Colonic mucosa (tissue), 4 donors: Measurements from ENCODE around the gene IGFBP3. TPM values are rescaled to one million over a fixed set of nuclear protein-coding genes. Genes with fewer than 3 reads are reported as not detected.

Source experiments
- DNase-seq: peaks from one replicate; pipeline ENCODE4 v3.0.0-alpha.2; 2020
- H3K27ac ChIP-seq: fragments of 200-600 bp; one replicate; pipeline ENCODE4 v1.8.0; 2021
- H3K27me3 ChIP-seq: fragments of 200-600 bp; one replicate; pipeline ENCODE4 v1.8.0; 2021
- H3K36me3 ChIP-seq: fragments of 200-600 bp; one replicate; pipeline ENCODE4 v1.8.0; 2021
- H3K4me1 ChIP-seq: fragments of 200-600 bp; one replicate; pipeline ENCODE4 v1.8.0; 2021; ENCODE audit warnings: mild to moderate bottlenecking
- H3K4me3 ChIP-seq: fragments of 200-600 bp; one replicate; pipeline ENCODE4 v1.8.0; 2021
- H3K9ac ChIP-seq, 2 donors: one replicate each; pipeline ENCODE4 v1.7.0; 2013; ENCODE audit warnings: control low read depth in 2 of 2, low read depth in 2 of 2, low read length in 2 of 2
- H3K9me3 ChIP-seq: fragments of 200-600 bp; one replicate; pipeline ENCODE4 v1.8.0; 2021
- intact Hi-C: fragments of 100-400 bp; cut with DNase I; formaldehyde crosslinking; loops from one replicate; pipeline ENCODE4 v1.14.1; 2022
- total RNA-seq, 2 donors: library from RNA; stranded (reverse); fragmentation: NEBNext Ultra II Directional in 1 of 2; extraction: Animal tissue kit (Norgen Biotek cat#: 25700) in 1 of 2; gene quantifications; one replicate each; pipeline ENCODE4 v1.2.1, GENCODE V29; 2021
- TF ChIP-seq, protein P1 (sequence below): fragments of 200-600 bp; IDR thresholded peaks from one replicate; pipeline ENCODE4 v1.8.0; 2022; ENCODE audit warnings: antibody characterized with exemption, mild to moderate bottlenecking
- donor health status: healthy.
- donor health status: DM: no; HTN: no; CAD: no.
- donor health status: DM: no; HTN: no; CAD: no.

The IGFBP3 gene
- total RNA-seq, 2 donors from 2014 or later, result 23.2 to 36.9 TPM

DNA sequence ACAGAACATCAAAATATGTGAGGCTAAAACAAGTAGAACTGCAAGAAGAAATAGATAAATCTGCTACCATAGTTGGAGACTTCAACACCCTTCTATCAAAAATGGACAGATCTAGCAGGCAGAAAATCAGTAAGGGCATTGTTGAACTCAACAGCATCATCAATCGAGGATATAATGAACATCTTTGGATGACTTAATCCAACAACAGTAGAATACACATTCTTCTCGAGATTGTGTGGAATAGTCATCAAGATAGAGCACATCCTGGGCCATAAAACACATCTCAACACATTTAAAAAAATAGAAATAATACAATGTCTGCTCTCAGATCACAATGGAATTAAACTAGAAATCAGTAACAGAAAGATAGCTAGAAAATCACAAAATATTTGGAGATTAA, 22.9 kb downstream of the IGFBP3 start:
- TF ChIP-seq, protein P1, sequence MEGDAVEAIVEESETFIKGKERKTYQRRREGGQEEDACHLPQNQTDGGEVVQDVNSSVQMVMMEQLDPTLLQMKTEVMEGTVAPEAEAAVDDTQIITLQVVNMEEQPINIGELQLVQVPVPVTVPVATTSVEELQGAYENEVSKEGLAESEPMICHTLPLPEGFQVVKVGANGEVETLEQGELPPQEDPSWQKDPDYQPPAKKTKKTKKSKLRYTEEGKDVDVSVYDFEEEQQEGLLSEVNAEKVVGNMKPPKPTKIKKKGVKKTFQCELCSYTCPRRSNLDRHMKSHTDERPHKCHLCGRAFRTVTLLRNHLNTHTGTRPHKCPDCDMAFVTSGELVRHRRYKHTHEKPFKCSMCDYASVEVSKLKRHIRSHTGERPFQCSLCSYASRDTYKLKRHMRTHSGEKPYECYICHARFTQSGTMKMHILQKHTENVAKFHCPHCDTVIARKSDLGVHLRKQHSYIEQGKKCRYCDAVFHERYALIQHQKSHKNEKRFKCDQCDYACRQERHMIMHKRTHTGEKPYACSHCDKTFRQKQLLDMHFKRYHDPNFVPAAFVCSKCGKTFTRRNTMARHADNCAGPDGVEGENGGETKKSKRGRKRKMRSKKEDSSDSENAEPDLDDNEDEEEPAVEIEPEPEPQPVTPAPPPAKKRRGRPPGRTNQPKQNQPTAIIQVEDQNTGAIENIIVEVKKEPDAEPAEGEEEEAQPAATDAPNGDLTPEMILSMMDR, result no peak
- H3K4me3 ChIP-seq, result no peak overlapping the region
- H3K9ac ChIP-seq, result no peak overlapping the region
- no peaks in the 10 kb centered on the region for H3K9me3 ChIP-seq
- no peaks in the 10 kb centered on the region for H3K4me1 ChIP-seq
- H3K27me3 ChIP-seq, result no peaks in the 10 kb centered on the region
- H3K27ac ChIP-seq, result no peak overlapping the region
- H3K36me3 ChIP-seq, result no peaks in the 10 kb centered on the region
- intact Hi-C loops, result no loop called here
- DNase-seq, result no peak

DNA sequence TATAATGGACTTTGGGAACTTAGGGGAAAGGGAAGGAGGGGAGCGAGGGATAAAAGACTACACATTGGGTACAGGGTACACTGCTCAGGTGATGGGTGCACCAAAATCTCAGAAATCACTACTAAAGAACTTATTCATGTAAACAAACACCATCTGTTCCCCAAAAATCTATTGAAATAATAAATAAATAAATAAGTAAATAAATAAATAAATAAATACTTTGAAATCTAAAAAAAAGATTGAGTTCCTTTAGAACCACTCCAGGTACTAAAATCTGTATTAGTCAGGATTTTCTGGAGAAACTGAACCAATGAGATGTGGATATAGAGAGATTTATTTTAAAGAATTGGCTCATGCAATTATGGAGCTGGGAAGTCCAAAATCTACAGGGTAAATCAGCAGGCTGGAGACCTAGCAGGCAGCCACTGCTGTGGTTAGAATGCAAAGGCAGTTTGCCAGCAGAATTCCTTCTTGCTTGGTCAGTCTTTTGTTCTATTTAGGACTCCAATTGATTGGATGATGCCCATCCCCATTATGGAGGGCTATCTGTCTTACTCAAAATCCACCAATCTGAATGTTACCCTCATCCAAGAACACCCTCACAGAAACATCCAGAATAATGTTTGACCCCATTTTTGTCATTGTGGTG, 23.9 kb downstream of the IGFBP3 start:
- no peak overlapping the region for H3K27ac ChIP-seq
- no peak overlapping the region for H3K9ac ChIP-seq
- H3K4me3 ChIP-seq, result no peak overlapping the region
- no peaks in the 10 kb centered on the region for H3K4me1 ChIP-seq
- H3K27me3 ChIP-seq, result no peaks in the 10 kb centered on the region
- no peaks in the 10 kb centered on the region for H3K9me3 ChIP-seq
- DNase-seq, result no peak
- intact Hi-C loops, result no loop called here
- H3K36me3 ChIP-seq, result no peaks in the 10 kb centered on the region
- TF ChIP-seq, protein P1, result no peak

DNA sequence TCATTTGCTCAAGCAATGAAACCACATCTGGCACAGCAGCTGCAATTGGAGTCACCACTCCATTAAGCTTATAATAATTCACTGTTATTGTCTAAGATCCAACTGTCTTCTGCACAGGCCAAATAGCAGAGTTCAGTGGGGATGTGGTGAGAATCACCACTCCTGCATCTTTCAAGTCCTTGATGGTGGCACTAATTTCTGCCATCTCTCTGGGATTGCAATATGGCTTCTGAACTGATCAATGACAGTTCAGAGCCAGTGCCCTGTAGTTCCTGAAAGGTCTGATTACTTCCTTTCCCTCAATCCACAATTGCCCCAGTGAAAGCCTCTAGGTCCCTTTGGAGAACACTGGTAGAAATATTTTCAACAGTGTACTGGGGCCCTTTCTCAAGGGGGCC, 26.4 kb downstream of the IGFBP3 start:
- no peaks in the 10 kb centered on the region for H3K9me3 ChIP-seq
- TF ChIP-seq, protein P1, result no peak
- H3K4me1 ChIP-seq, result no peaks in the 10 kb centered on the region
- no peaks in the 10 kb centered on the region for H3K27me3 ChIP-seq
- intact Hi-C loops, result no loop called here
- H3K4me3 ChIP-seq, result no peak overlapping the region
- H3K9ac ChIP-seq, result no peak overlapping the region
- no peaks in the 10 kb centered on the region for H3K36me3 ChIP-seq
- no peak overlapping the region for H3K27ac ChIP-seq
- DNase-seq, result no peak

DNA sequence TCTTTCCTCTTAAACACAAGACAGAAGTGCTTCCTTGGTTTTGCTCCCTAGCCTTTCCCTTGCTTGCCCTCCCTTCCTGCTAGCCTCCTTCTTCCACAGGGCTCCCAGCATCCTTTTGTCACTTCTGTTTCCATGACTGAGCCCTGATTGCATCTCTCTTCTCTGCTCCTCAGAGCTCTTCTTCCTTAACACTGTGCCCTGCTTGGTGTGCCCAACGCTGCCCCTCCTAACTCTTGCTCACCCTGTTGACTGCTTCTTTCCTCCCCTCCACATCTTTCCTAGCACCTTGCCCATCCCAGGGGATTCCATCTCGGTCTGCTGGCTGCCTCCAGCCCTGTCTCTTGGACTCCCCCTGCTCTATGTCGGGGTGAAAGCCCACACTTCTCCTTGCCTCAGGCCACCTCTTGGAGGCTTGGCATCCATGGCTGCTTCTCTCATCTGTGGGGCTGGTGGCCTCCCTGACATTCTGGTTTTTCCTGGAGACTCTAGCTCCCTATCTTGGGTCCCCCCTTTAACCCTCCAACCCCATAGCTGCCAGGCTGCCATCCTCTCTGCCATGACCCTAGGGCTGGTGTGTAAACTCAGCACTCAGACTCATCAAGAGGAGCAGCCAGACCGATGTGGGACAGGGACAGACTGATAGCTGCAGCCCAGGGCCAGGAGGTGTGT, 26.9 kb downstream of the IGFBP3 start:
- Histone ChIP-seq H3K36me3 (no peaks in the 10 kb centered on the region), H3K27ac (no peak overlapping the region), H3K4me1 (no peaks in the 10 kb centered on the region), H3K9ac (no peak overlapping the region), H3K4me3 (no peak overlapping the region), H3K9me3 (no peaks in the 10 kb centered on the region), H3K27me3 (peaks cover 2% of the 10 kb centered on the region)
- TF ChIP-seq, protein P1, result no peak
- intact Hi-C loops, result no loop called here
- DNase-seq, result no peak

DNA sequence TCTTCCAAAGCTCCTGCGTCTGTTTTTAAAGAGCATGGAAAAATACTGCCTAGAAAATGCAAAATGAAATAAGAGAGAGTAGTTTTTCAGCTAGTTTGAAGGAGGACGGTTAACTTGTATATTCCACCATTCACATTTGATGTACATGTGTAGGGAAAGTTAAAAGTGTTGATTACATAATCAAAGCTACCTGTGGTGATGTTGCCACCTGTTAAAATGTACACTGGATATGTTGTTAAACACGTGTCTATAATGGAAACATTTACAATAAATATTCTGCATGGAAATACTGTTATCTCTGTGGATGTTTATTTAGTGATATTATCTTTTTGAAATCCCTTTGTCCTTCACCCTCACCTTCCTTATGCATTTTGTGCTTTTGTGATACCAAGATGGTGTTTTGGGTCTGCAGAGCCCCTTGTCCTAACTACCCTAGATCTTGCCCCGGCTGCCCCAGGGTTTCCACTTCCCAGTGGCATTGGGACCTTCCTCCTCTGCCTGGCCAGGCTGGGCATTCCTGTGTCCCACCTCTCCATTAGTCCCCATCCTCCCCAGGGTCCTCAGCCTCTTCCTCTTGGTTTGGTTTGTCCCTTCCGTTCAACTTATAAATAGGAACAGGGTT, 27.6 kb downstream of the IGFBP3 start:
- Histone ChIP-seq H3K27me3 (peaks cover 8% of the 10 kb centered on the region), H3K4me1 (peaks cover 3% of the 10 kb centered on the region), H3K9me3 (no peaks in the 10 kb centered on the region), H3K9ac (no peak overlapping the region), H3K4me3 (no peak overlapping the region), H3K36me3 (no peaks in the 10 kb centered on the region), H3K27ac (no peak overlapping the region)
- intact Hi-C loops, result no loop called here
- TF ChIP-seq, protein P1, result no peak
- DNase-seq, result no peak
